ENCODE results near the gene CTNNA1.
A peak's percentile ranks its signal among the peaks of the same experiment; 100 is the strongest.

The CTNNA1 gene

DNA sequence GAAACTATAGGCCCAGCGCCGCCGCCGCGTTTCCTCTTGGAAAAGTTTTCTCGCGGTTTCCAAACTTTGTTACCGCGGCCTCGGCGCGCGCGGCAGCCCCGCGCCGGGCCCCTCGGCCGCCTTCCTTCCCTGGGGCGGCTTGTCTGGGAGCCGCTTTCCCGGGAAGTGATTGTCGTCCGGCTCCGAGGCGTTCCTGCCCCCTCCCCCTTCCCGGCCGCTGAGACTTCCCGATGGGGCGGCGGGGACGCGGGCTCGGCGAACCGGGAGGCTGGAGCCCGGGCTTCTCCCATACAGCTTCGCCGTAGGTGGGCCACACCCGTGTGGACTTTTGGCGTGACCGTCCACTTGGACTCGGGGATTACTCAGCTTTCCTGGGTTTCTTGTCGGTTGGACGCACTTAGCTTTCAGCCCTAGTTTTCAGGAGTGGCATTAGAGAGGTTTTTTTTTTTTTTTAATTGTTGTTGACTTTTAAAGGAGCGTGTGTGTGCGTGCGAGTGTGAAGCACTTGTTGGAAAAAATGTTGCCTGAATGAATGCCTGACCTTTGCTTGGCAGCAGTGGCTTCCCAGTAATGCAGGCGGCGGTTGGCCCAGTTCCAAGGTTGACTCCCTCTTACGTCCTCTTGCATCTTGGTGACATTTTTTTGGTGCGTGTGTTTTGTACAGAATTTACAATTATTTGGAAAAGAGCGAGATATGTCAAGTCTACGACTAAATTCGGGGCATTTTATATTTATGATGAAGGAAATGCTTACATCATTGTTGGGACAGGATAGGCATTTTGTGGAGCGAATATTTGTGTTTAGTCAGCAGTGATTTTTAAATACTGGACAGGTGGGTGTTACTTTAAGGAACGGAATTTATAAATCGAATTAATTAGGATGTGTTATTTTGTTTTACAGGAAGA lies 821 bp downstream of the CTNNA1 start (continued):
- TF ChIP-seq ZNF544 (tag by site-specific recombination; IDR thresholded peaks at IDR 0.05): no peak
- TF ChIP-seq SCRT2 (tag by site-specific recombination; IDR thresholded peaks at IDR 0.05): peak; percentile 96
- no peak for TF ChIP-seq ZFP41 (tag by site-specific recombination; IDR thresholded peaks at IDR 0.05; ENCODE audit: borderline replicate concordance)
- TF ChIP-seq ZNF223 (tag by site-specific recombination; IDR thresholded peaks at IDR 0.05): no peak
- TF ChIP-seq ZBTB8A (tag by site-specific recombination; IDR thresholded peaks at IDR 0.05): peak; percentile 89
- no peak for TF ChIP-seq ZNF37A (tag by site-specific recombination; IDR thresholded peaks at IDR 0.05)
- TF ChIP-seq, protein P1, sequence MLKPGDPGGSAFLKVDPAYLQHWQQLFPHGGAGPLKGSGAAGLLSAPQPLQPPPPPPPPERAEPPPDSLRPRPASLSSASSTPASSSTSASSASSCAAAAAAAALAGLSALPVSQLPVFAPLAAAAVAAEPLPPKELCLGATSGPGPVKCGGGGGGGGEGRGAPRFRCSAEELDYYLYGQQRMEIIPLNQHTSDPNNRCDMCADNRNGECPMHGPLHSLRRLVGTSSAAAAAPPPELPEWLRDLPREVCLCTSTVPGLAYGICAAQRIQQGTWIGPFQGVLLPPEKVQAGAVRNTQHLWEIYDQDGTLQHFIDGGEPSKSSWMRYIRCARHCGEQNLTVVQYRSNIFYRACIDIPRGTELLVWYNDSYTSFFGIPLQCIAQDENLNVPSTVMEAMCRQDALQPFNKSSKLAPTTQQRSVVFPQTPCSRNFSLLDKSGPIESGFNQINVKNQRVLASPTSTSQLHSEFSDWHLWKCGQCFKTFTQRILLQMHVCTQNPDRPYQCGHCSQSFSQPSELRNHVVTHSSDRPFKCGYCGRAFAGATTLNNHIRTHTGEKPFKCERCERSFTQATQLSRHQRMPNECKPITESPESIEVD (tag by site-specific recombination; IDR thresholded peaks at IDR 0.05): peak; percentile 59
- no peak for TF ChIP-seq ZNF239 (tag by site-specific recombination; IDR thresholded peaks at IDR 0.05)
- no peak for TF ChIP-seq GLI4 (tag by site-specific recombination; IDR thresholded peaks at IDR 0.05)
- no peak for TF ChIP-seq HOXD13 (CRISPR knock-in tag; IDR thresholded peaks at IDR 0.05; ENCODE audit: borderline replicate concordance)
- TF ChIP-seq ZNF558 (tag by site-specific recombination; IDR thresholded peaks at IDR 0.05): no peak; the same call in 1 of the 2 replicates
- TF ChIP-seq, protein P2, sequence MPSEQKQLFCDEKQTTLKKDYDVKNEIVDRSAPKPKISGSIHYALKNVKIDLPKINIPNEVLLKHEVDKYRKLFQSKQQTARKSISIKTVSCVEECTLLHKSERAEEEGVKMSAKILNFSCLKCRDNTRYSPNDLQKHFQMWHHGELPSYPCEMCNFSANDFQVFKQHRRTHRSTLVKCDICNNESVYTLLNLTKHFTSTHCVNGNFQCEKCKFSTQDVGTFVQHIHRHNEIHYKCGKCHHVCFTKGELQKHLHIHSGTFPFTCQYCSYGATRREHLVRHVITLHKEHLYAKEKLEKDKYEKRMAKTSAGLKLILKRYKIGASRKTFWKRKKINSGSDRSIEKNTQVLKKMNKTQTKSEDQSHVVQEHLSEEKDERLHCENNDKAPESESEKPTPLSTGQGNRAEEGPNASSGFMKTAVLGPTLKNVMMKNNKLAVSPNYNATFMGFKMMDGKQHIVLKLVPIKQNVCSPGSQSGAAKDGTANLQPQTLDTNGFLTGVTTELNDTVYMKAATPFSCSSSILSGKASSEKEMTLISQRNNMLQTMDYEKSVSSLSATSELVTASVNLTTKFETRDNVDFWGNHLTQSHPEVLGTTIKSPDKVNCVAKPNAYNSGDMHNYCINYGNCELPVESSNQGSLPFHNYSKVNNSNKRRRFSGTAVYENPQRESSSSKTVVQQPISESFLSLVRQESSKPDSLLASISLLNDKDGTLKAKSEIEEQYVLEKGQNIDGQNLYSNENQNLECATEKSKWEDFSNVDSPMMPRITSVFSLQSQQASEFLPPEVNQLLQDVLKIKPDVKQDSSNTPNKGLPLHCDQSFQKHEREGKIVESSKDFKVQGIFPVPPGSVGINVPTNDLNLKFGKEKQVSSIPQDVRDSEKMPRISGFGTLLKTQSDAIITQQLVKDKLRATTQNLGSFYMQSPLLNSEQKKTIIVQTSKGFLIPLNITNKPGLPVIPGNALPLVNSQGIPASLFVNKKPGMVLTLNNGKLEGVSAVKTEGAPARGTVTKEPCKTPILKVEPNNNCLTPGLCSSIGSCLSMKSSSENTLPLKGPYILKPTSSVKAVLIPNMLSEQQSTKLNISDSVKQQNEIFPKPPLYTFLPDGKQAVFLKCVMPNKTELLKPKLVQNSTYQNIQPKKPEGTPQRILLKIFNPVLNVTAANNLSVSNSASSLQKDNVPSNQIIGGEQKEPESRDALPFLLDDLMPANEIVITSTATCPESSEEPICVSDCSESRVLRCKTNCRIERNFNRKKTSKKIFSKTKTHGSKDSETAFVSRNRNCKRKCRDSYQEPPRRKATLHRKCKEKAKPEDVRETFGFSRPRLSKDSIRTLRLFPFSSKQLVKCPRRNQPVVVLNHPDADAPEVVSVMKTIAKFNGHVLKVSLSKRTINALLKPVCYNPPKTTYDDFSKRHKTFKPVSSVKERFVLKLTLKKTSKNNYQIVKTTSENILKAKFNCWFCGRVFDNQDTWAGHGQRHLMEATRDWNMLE (tag by site-specific recombination; conservative IDR thresholded peaks at IDR 0.05; ENCODE audit: low read depth): no peak
- peak; percentile 87 for TF ChIP-seq ZBTB17 (tag by site-specific recombination; IDR thresholded peaks at IDR 0.05)
- TF ChIP-seq ZNF837 (tag by site-specific recombination; IDR thresholded peaks at IDR 0.05): no peak
- TF ChIP-seq ZNF140 (tag by site-specific recombination; IDR thresholded peaks at IDR 0.05): no peak
- TF ChIP-seq ZNF121 (tag by site-specific recombination; IDR thresholded peaks at IDR 0.05): no peak
- TF ChIP-seq MYNN (tag by site-specific recombination; IDR thresholded peaks at IDR 0.05; ENCODE audit: borderline replicate concordance): no peak
- peak; percentile 97 for TF ChIP-seq ZNF24 (tag by site-specific recombination; IDR thresholded peaks at IDR 0.05)
- TF ChIP-seq OVOL3 (tag by site-specific recombination; IDR thresholded peaks at IDR 0.05): no peak
- TF ChIP-seq, protein P3, sequence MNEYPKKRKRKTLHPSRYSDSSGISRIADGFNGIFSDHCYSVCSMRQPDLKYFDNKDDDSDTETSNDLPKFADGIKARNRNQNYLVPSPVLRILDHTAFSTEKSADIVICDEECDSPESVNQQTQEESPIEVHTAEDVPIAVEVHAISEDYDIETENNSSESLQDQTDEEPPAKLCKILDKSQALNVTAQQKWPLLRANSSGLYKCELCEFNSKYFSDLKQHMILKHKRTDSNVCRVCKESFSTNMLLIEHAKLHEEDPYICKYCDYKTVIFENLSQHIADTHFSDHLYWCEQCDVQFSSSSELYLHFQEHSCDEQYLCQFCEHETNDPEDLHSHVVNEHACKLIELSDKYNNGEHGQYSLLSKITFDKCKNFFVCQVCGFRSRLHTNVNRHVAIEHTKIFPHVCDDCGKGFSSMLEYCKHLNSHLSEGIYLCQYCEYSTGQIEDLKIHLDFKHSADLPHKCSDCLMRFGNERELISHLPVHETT (tag by site-specific recombination; IDR thresholded peaks at IDR 0.05): peak; percentile 59; the same call in 1 of the 2 replicates
- no peak for TF ChIP-seq ZNF664 (tag by site-specific recombination; IDR thresholded peaks at IDR 0.05)
- TF ChIP-seq ZNF23 (tag by site-specific recombination; IDR thresholded peaks at IDR 0.05; ENCODE audit: borderline replicate concordance): no peak
- TF ChIP-seq SETDB1 (IDR thresholded peaks at IDR 0.05; ENCODE audit: insufficient read length, low read length): no peak
- TF ChIP-seq, protein P4, sequence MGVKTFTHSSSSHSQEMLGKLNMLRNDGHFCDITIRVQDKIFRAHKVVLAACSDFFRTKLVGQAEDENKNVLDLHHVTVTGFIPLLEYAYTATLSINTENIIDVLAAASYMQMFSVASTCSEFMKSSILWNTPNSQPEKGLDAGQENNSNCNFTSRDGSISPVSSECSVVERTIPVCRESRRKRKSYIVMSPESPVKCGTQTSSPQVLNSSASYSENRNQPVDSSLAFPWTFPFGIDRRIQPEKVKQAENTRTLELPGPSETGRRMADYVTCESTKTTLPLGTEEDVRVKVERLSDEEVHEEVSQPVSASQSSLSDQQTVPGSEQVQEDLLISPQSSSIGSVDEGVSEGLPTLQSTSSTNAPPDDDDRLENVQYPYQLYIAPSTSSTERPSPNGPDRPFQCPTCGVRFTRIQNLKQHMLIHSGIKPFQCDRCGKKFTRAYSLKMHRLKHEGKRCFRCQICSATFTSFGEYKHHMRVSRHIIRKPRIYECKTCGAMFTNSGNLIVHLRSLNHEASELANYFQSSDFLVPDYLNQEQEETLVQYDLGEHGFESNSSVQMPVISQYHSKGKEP (tag by site-specific recombination; IDR thresholded peaks at IDR 0.05): peak; percentile 80
- TF ChIP-seq ZNF248 (tag by site-specific recombination; IDR thresholded peaks at IDR 0.05): no peak
- no peak for TF ChIP-seq ZNF792 (tag by site-specific recombination; IDR thresholded peaks at IDR 0.05)
- TF ChIP-seq ZBTB21 (tag by site-specific recombination; IDR thresholded peaks at IDR 0.05): peak; percentile 38; the same call in 1 of the 2 replicates
- TF ChIP-seq ZNF112 (tag by site-specific recombination; IDR thresholded peaks at IDR 0.05): no peak
- no peak for TF ChIP-seq ZNF354C (tag by site-specific recombination; IDR thresholded peaks at IDR 0.05; ENCODE audit: borderline replicate concordance, low read depth)
- peak; percentile 91 for TF ChIP-seq IKZF3 (tag by site-specific recombination; IDR thresholded peaks at IDR 0.05)

All from HEK293 (cell line).